ENCODE data around the gene WSB2.

DNA sequence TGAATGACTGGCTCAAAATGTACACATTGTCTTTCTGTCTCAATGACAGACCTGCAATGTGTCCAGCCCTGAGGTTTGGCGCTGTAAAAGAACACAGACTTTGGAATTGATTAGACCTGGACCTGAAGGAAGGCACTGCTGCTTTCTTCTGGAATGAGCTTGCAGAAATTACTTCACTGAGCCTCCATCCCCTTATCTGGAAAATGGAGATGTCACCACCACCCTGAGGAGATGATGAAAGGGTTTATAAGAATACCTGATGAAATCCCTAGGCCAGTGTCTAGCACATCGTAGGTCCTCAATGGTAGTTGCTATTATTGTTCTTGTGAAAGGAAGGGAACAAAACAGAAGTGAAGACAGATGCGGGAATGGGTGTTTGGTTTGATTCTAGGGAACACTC lies 9.7 kb upstream of the WSB2 start:
- TF ChIP-seq, protein P1, sequence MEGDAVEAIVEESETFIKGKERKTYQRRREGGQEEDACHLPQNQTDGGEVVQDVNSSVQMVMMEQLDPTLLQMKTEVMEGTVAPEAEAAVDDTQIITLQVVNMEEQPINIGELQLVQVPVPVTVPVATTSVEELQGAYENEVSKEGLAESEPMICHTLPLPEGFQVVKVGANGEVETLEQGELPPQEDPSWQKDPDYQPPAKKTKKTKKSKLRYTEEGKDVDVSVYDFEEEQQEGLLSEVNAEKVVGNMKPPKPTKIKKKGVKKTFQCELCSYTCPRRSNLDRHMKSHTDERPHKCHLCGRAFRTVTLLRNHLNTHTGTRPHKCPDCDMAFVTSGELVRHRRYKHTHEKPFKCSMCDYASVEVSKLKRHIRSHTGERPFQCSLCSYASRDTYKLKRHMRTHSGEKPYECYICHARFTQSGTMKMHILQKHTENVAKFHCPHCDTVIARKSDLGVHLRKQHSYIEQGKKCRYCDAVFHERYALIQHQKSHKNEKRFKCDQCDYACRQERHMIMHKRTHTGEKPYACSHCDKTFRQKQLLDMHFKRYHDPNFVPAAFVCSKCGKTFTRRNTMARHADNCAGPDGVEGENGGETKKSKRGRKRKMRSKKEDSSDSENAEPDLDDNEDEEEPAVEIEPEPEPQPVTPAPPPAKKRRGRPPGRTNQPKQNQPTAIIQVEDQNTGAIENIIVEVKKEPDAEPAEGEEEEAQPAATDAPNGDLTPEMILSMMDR (IDR thresholded peaks at IDR 0.05; ENCODE audit: poor library complexity, severe bottlenecking): no peak
- TF ChIP-seq, protein P2, sequence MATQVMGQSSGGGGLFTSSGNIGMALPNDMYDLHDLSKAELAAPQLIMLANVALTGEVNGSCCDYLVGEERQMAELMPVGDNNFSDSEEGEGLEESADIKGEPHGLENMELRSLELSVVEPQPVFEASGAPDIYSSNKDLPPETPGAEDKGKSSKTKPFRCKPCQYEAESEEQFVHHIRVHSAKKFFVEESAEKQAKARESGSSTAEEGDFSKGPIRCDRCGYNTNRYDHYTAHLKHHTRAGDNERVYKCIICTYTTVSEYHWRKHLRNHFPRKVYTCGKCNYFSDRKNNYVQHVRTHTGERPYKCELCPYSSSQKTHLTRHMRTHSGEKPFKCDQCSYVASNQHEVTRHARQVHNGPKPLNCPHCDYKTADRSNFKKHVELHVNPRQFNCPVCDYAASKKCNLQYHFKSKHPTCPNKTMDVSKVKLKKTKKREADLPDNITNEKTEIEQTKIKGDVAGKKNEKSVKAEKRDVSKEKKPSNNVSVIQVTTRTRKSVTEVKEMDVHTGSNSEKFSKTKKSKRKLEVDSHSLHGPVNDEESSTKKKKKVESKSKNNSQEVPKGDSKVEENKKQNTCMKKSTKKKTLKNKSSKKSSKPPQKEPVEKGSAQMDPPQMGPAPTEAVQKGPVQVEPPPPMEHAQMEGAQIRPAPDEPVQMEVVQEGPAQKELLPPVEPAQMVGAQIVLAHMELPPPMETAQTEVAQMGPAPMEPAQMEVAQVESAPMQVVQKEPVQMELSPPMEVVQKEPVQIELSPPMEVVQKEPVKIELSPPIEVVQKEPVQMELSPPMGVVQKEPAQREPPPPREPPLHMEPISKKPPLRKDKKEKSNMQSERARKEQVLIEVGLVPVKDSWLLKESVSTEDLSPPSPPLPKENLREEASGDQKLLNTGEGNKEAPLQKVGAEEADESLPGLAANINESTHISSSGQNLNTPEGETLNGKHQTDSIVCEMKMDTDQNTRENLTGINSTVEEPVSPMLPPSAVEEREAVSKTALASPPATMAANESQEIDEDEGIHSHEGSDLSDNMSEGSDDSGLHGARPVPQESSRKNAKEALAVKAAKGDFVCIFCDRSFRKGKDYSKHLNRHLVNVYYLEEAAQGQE (IDR thresholded peaks at IDR 0.05; ENCODE audit: borderline replicate concordance): no peak
- TF ChIP-seq EZH2 (IDR thresholded peaks at IDR 0.05; ENCODE audit: borderline replicate concordance, insufficient read depth, low read length, poor library complexity, severe bottlenecking): no peak
